Left lung (tissue), 10 donors: Measurements from ENCODE around the gene SYNGR4. TPM values are rescaled to one million over a fixed set of nuclear protein-coding genes. Genes with fewer than 3 reads are reported as not detected.

Experiments used
- ATAC-seq: fragments of 200-7000 bp; cut with Tn5 transposase; one replicate; pipeline ENCODE4 v1.9.1; 2020; ENCODE audit warnings: moderate library complexity
- DNase-seq, 4 donors: peaks; one replicate each; pipeline ENCODE4 v3.0.0-alpha.2; 2013 to 2020
- H3K27ac ChIP-seq, 2 donors: fragments of 200-600 bp; sonication (generic) in 1 of 2; one replicate each; pipeline versions ENCODE4 v1.5.0 to v1.8.0; 2020 to 2021
- H3K27me3 ChIP-seq, 2 donors: fragments of 200-600 bp; sonication (generic) in 1 of 2; one replicate each; pipeline versions ENCODE4 v1.5.0 to v1.8.0; 2020 to 2021
- H3K36me3 ChIP-seq, 2 donors: fragments of 200-600 bp; sonication (generic) in 1 of 2; one replicate each; pipeline versions ENCODE4 v1.5.0 to v1.8.0; 2020 to 2021
- H3K4me1 ChIP-seq, 2 donors: fragments of 200-600 bp; one replicate each; pipeline ENCODE4 v1.8.0; 2021
- H3K4me3 ChIP-seq, 2 donors: fragments of 200-600 bp; sonication (generic) in 1 of 2; one replicate each; pipeline versions ENCODE4 v1.5.0 to v1.8.0; 2020 to 2021; ENCODE audit warnings: mild to moderate bottlenecking in 1 of 2
- H3K9me3 ChIP-seq, 2 donors: fragments of 200-600 bp; sonication (generic) in 1 of 2; one replicate each; pipeline versions ENCODE4 v1.5.0 to v1.8.0; 2020 to 2021
- CTCF ChIP-seq, 2 donors: fragments of 200-600 bp; sonication (generic) in 1 of 2; IDR thresholded peaks; one replicate each; pipeline versions ENCODE4 v1.5.0 to v1.8.0; 2021; ENCODE audit warnings: antibody characterized with exemption in 2 of 2
- intact Hi-C, 2 donors: fragments of 100-400 bp; cut with DNase I; formaldehyde crosslinking; loops; one replicate each; pipeline versions ENCODE4 v1.11.2 to v1.14.2; 2022
- polyA plus RNA-seq, 6 donors: library from polyadenylated mRNA; unstranded; fragments of 120-200 nt; gene quantifications; one replicate each; pipeline ENCODE4 v1.2.1, GENCODE V29; 2013; ENCODE audit not compliant: insufficient read length in 6 of 6
- total RNA-seq, 2 donors: library from RNA; stranded (reverse); fragmentation: NEBNext Ultra II Directional; extraction: Animal tissue kit (Norgen Biotek cat#: 25700); gene quantifications; one replicate each; pipeline ENCODE4 v1.2.1, GENCODE V29; 2021
- donor health status: DM: no; HTN: yes; CAD: no.
- donor health status: DM: no; HTN: no; CAD: no.

Gene SYNGR4
- total and polyA plus RNA-seq, 8 donors = 0.14 to 0.65 TPM; not detected in 6

- DNase-seq = no peak
Measured at GRCh38 chr19:48354332-48354992, 9.7 kb upstream of the SYNGR4 start.

GRCh38 chr19:48355365-48355954 lies 8.7 kb upstream of the SYNGR4 start:
- DNase-seq (no peak), ATAC-seq (no peak)
- Histone ChIP-seq H3K4me3 (no peak overlapping the region), H3K4me1 (no peaks in the 10 kb centered on the region), H3K27me3 (no peaks in the 10 kb centered on the region), H3K36me3 (no peaks in the 10 kb centered on the region), H3K27ac (no peak overlapping the region), H3K9me3 (no peaks in the 10 kb centered on the region)
- no peak for TF ChIP-seq CTCF (IDR thresholded peaks at IDR 0.05)
- intact Hi-C loops = no loop called here

More at GRCh38 chr19:48354332-48354992, 9.7 kb upstream of the SYNGR4 start:
- ATAC-seq = no peak
- Histone ChIP-seq H3K9me3 (no peaks in the 10 kb centered on the region), H3K4me3 (no peak overlapping the region), H3K27ac (no peak overlapping the region), H3K27me3 (no peaks in the 10 kb centered on the region), H3K4me1 (no peaks in the 10 kb centered on the region), H3K36me3 (no peaks in the 10 kb centered on the region)
- intact Hi-C loops = no loop called here
- no peak for TF ChIP-seq CTCF (IDR thresholded peaks at IDR 0.05)

- Histone ChIP-seq H3K27ac (no peak overlapping the region), H3K36me3 (no peaks in the 10 kb centered on the region), H3K27me3 (no peaks in the 10 kb centered on the region), H3K9me3 (no peaks in the 10 kb centered on the region), H3K4me1 (peaks cover 0 to 12% of the 10 kb centered on the region in 2 donors), H3K4me3 (no peak overlapping the region)
- intact Hi-C loops = no loop called here
- ATAC-seq (no peak), DNase-seq (no peak)
- no peak for TF ChIP-seq CTCF (IDR thresholded peaks at IDR 0.05)
Measured at GRCh38 chr19:48359123-48359522, 5.0 kb upstream of the SYNGR4 start.

GRCh38 chr19:48361912-48362311 lies 2.3 kb upstream of the SYNGR4 start:
- DNase-seq = no peak
- no peak overlapping the region for H3K4me3 ChIP-seq
- intact Hi-C loops = no loop called here
- H3K9me3 ChIP-seq = no peaks in the 10 kb centered on the region
- no peak for TF ChIP-seq CTCF (IDR thresholded peaks at IDR 0.05)
- no peak for ATAC-seq
- peaks cover 0 to 18% of the 10 kb centered on the region in 2 donors for H3K4me1 ChIP-seq
- H3K36me3 ChIP-seq = no peaks in the 10 kb centered on the region
- H3K27me3 ChIP-seq = no peaks in the 10 kb centered on the region
- no peak overlapping the region for H3K27ac ChIP-seq

- no peaks in the 10 kb centered on the region for H3K27me3 ChIP-seq
- ATAC-seq (peak; percentile 93), DNase-seq (peak; percentile 91 to 98 (median 97))
- H3K27ac ChIP-seq = peak overlapping the region; percentile 91 to 96
- peaks cover 0 to 18% of the 10 kb centered on the region in 2 donors for H3K4me1 ChIP-seq
- H3K4me3 ChIP-seq = peak overlapping the region; percentile 55 to 61
- H3K9me3 ChIP-seq = no peaks in the 10 kb centered on the region
- H3K36me3 ChIP-seq = no peaks in the 10 kb centered on the region
- intact Hi-C loops = no loop called here
- no peak for TF ChIP-seq CTCF (IDR thresholded peaks at IDR 0.05)
Measured at GRCh38 chr19:48362716-48363499, 1.3 kb upstream of the SYNGR4 start.
